ENCODE results near the gene UNC5A.
"Not testable (repeated sequence)": the region's sequence is repeated elsewhere in the genome, so short reads cannot be mapped to it uniquely, and the experiment has no call there.

Gene UNC5A

GRCh38 chr5:176860381-176860780 lies 50.0 kb downstream of the UNC5A start:
- no peak for DNase-seq

- no peak for DNase-seq
These were observed 50.9 kb downstream of the UNC5A start for GRCh38 chr5:176861276-176861675.

- no peak for DNase-seq
These were observed 52.1 kb downstream of the UNC5A start for GRCh38 chr5:176862330-176862995.

DNA sequence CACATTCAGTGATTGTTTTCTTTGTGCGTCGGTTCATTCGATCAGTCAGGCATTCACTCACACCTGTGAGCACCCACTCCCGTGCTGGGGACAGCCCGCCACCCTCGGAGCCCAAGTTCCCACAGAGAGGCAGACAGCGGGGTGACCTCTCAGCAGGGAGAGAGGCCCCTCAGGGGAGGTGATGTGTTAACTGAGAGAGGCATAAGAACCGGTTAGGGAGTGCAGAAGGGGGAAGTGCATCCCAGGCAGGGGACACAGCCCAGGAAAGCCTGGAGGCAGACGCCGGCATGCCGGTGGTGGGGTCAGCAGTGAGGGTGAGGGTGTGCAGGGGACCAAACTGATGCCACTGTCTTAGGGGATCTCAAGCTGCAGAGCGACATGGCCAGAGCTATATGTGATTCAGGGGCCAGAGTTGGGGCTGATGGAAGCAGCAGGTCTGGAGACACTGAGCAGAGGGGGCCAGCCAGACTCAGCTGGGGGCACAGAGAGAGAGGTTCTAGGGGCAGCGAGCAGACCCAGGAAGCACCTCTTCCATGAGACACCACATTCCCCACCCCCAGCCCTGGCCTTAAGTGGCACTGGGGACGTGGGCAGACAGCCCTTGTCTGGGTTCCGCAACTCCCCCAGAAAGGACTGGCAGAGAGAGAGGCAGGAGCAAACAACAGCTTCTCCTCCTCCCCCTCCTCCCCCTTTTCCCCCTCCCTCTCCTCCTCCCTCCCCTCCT lies 52.8 kb downstream of the UNC5A start:
- DNase-seq: no peak

- no peak for DNase-seq
These were observed 53.4 kb downstream of the UNC5A start for GRCh38 chr5:176863765-176864098.

- DNase-seq: no peak
These were observed 54.4 kb downstream of the UNC5A start for GRCh38 chr5:176864755-176865154.

DNA sequence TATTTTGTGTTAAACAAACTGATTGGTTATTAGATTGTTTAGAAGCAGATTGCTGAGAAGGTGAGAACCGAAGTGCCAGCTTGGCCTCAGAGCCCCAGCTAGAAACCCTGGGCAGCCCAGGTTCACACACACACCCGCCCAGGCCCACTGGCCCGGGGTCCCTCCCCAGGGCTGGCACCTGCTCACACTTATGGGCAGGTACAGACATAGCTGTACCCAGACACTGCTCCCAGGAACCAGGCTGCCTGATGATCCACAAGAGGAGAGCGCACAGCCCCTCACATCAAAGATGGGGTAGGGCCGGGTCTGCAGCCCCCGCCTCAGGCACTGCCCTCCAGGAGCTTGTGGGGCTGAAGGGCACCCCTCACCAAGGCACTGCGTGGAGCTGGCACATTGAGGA lies 55.6 kb downstream of the UNC5A start:
- DNase-seq: no peak

DNA sequence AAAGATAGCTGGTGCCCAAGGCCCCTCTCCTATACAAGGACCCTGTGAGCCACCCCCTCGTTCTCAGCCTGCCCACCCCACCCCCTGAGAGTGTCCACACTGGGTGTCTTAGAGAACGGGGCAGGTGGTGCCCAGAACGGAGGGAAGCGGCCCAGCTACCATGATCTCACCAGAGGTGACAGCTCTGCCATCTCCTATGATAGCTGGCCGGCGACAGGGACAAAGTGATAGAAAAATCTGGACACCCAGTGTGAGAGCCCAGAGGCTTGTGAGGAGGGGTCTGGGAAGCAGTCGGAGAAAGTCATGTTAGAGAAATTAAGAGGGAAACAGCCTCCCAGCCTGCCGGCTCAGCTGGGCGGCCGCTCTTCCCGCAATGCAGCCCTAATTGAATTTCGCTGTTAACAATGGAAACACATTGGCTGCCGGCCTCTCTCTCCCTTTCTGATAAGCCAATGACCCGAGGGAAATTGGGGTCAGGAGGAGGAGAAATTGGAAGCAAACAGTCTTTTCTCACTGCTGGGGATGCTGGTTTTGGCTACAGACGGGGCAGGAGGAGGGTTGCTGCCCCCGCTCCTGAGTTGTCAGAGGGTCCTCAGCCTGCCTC lies 56.5 kb downstream of the UNC5A start:
- no peak for DNase-seq

- DNase-seq: no peak
These were observed 57.8 kb downstream of the UNC5A start for GRCh38 chr5:176868126-176868525.

DNA sequence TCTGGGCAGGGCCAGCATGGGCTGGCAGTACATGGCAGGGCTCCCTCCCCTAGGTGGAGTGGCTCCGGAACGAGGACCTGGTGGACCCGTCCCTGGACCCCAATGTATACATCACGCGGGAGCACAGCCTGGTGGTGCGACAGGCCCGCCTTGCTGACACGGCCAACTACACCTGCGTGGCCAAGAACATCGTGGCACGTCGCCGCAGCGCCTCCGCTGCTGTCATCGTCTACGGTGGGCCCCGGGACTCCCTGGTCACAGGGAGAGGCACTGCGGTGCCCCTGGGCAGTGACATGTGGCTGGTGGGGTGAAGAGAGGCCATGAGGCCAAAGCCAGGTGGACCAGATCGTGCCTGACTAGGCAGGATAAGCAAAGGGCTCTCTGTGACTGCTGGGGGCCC lies 58.4 kb downstream of the UNC5A start:
- DNase-seq: no peak

- no peak for DNase-seq
These were observed 59.2 kb downstream of the UNC5A start for GRCh38 chr5:176869501-176870109.

- peak in 7 of 58 donors; percentile 9 to 44 (median 24) for DNase-seq
These were observed 59.8 kb downstream of the UNC5A start for GRCh38 chr5:176870110-176870591.

GRCh38 chr5:176870644-176871043 lies 60.3 kb downstream of the UNC5A start:
- not testable (repeated sequence) for DNase-seq

DNA sequence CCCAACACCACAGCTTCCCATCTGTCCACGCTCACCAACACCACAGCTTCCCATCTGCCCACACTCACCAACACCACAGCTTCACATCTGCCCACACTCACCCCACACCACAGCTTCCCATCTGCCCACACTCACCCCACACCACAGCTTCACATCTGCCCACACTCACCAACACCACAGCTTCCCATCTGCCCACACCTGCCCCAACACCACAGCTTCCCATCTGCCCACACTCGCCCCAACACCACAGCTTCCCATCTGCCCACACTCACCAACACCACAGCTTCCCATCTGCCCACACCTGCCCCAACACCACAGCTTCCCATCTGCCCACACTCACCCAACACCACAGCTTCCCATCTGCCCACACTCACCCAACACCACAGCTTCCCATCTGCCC lies 62.2 kb downstream of the UNC5A start:
- not testable (repeated sequence) for DNase-seq

DNA sequence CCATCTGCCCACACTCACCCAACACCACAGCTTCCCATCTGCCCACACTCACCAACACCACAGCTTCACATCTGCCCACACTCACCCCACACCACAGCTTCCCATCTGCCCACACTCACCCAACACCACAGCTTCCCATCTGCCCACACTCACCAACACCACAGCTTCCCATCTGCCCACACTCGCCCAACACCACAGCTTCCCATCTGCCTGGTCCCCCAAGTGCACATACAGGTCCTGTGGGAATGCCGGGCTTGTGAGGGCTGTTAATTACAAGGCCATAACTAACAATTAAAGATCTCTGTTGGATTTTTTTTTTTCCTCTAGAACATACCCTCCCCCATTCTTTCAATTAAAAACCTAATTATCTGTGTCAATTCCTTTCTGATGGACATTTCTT lies 62.7 kb downstream of the UNC5A start:
- not testable (repeated sequence) for DNase-seq

GRCh38 chr5:176873541-176874172 lies 63.3 kb downstream of the UNC5A start:
- peak in 1 of 58 donors; percentile 19 for DNase-seq

DNA sequence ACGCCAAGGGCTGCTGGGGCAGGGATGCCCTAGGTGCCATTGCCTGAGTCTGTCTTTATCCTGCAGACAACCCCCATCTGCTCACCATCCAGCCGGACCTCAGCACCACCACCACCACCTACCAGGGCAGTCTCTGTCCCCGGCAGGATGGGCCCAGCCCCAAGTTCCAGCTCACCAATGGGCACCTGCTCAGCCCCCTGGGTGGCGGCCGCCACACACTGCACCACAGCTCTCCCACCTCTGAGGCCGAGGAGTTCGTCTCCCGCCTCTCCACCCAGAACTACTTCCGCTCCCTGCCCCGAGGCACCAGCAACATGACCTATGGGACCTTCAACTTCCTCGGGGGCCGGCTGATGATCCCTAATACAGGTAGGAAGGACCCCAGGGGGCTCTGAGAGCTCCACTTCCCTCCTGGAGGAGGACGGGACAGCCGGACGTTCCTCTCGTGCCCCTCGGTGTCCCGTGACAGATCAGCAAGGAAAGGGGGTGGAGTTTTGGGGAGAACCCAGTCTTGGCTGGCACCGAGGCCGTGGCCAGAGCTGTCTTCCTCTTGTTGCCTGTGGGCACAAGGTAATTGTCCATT lies 63.9 kb downstream of the UNC5A start:
- no peak for DNase-seq

- DNase-seq: peak in 2 of 58 donors; percentile 19 to 24
These were observed 64.7 kb downstream of the UNC5A start for GRCh38 chr5:176875014-176875550.

GRCh38 chr5:176875783-176876505 lies 65.6 kb downstream of the UNC5A start:
- DNase-seq: no peak

Data from anterior cingulate cortex (tissue), 58 donors.